Left renal cortex interstitium (tissue), 4 donors: ENCODE results near the gene PAGR1. TPM values are rescaled to one million over a fixed set of nuclear protein-coding genes. Genes with fewer than 3 reads are reported as not detected.
"Not testable (repeated sequence)": the region's sequence is repeated elsewhere in the genome, so short reads cannot be mapped to it uniquely, and the experiment has no call there.

Source experiments
- DNase-seq, 4 donors: peaks; one replicate each; pipeline ENCODE4 v3.0.0-alpha.2; 2013; ENCODE audit warnings: low read depth in 4 of 4, low spot score in 2 of 4, missing footprints in 1 of 4
- polyA plus RNA-seq, 4 donors: library from polyadenylated mRNA; unstranded; fragments of 120-200 nt; gene quantifications; one replicate each; pipeline ENCODE4 v1.2.1, GENCODE V29; 2013; ENCODE audit not compliant: insufficient read length in 4 of 4

PAGR1 gene
- polyA plus RNA-seq, 4 donors = 26.0 to 49.1 (median 42.5) TPM

DNA sequence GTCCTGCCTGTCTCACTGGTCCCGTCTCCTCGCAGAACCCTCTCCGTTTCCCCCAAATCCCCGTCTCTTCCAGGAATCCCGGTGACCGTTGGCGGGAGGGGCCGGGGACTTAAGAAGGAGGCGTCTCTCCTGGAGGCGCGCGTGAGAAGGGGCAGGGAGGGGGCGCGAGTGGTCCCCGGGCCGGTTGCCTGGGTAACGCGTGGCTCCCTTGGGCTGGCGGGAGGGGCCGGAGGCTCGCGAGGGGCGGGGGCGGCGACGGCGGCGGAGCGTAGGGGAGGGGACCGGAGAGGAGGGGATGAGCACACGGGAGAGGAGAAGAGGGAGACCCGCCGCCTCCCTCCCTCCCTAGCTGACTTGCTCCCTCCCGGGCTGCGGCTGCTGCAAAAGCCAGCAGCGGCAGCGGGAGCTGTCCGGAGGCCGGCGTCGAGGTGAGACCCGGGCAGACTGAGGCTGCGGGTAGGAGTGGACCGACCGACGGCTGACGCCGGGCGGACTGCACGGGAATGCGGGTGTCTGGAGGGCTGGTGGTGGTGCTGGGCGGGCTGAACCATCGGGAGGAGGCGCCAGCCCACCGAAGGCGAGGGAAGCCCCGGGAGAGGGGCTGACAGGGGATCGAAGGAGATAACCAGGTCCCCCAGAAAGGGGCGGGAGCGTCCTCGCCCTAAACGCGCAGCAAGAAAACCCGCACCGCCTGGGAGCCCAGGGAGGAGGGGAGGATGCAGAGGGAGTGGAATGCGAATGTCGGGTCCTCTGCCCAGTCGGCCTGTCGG lies 3.9 kb upstream of the PAGR1 start, which contains the start of gene PRRT2:
Gene PRRT2, plus strand, starts transcription at position 298 of the 770 bp plus-strand sequence. CDS start 862 bp downstream, outside the sequence.
- no peak for DNase-seq

DNA sequence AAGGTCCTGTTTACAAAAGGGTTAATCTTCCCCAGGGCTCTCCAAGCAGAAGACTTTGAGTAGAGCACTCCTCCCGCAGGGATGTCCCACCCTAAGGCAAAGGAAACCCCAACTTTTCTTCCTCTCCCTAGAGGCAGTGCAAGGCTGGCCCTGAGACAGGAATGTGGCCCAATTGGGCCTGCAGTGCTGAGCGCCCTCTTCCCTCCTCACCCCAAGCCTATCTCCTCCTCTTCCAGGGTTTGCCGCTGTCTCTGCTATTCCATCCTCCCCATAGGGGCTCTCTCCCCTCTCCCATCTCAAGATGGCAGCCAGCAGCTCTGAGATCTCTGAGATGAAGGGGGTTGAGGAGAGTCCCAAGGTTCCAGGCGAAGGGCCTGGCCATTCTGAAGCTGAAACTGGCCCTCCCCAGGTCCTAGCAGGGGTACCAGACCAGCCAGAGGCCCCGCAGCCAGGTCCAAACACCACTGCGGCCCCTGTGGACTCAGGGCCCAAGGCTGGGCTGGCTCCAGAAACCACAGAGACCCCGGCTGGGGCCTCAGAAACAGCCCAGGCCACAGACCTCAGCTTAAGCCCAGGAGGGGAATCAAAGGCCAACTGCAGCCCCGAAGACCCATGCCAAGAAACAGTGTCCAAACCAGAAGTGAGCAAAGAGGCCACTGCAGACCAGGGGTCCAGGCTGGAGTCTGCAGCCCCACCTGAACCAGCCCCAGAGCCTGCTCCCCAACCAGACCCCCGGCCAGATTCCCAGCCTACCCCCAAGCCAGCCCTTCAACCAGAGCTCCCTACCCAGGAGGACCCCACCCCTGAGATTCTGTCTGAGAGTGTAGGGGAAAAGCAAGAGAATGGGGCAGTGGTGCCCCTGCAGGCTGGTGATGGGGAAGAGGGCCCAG lies 3.0 kb upstream of the PAGR1 start:
- no peak for DNase-seq

DNA sequence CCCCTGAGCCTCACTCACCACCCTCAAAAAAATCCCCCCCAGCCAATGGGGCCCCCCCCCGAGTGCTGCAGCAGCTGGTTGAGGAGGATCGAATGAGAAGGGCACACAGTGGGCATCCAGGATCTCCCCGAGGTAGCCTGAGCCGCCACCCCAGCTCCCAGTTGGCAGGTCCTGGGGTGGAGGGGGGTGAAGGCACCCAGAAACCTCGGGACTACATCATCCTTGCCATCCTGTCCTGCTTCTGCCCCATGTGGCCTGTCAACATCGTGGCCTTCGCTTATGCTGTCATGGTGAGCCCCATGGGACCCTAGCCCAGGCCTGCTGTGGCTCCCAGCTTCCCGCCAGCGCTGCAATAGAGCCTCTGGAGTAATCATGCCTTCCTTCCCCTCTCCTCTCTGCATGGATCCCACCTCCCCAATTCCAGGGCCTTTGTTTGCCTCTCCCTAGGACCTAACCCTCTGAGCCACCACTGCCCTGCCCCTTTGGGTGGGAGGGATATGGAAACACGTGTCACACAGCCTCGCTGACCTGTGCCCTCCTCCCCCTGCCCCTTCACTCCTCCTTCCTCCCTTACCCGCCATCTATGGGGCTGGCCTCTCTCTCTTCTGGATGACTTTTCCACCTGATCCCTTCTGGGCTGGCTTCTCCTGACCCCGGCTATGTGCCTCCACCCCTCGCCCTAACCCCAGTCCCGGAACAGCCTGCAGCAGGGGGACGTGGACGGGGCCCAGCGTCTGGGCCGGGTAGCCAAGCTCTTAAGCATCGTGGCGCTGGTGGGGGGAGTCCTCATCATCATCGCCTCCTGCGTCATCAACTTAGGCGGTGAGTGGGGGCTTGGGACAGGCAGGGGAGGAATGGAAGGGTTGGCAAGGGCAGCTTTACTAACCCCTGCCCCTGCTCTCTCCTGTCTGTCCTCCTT lies 2.0 kb upstream of the PAGR1 start:
- no peak for DNase-seq

DNA sequence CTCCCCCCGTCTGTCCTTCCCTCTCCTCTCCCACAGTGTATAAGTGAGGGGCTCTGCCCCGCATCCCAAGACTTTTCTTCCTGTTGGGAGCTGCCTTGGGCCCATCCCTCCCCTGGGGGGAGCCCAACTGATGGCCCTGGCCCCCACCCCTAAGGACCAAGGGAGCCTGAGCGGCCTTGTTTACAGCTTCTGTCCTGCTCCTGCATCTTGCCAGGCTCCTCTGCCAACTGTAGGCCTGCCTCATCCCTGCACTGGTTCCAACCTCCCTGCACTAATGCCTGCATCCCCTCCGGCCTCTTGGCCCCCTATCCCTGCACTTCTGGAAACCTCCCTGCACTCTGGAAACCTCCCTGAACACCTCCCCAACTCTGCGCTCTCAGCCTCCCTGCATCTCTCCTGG lies 1.4 kb upstream of the PAGR1 start:
- DNase-seq = no peak

DNA sequence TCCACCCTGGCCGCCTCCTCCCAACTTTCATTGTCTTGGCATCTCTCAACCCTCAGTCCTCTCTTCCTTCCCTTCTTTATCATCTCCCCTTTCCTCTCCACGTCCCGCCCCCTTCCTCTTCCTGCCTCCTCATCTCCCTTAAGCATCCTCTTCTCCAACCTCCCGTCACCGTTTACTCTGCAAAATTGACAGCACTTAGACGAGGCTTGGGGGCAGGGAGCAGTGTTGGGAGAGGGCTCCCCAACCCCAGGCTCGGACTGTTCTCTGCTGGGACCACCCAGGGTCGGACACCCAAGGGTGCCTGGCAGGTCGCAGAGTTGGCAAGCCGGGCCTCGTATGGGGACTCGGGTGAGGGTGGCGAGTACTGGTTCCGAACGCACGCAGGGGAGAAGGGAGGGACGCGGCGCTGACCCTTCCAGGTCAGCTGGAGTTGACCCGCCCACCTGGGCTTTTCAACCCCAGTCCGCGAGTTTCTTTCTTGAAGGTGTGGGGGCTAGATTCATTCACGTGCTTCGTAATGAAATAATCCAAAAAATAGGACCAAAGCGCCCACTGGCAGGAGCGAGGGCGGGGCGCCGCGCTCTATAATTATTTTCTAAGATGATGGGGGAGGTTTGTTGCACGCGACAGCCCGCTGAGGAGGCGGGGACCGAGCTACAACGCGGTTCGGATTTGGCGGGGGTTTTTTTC lies 775 bp upstream of the PAGR1 start:
- DNase-seq = no peak

DNA sequence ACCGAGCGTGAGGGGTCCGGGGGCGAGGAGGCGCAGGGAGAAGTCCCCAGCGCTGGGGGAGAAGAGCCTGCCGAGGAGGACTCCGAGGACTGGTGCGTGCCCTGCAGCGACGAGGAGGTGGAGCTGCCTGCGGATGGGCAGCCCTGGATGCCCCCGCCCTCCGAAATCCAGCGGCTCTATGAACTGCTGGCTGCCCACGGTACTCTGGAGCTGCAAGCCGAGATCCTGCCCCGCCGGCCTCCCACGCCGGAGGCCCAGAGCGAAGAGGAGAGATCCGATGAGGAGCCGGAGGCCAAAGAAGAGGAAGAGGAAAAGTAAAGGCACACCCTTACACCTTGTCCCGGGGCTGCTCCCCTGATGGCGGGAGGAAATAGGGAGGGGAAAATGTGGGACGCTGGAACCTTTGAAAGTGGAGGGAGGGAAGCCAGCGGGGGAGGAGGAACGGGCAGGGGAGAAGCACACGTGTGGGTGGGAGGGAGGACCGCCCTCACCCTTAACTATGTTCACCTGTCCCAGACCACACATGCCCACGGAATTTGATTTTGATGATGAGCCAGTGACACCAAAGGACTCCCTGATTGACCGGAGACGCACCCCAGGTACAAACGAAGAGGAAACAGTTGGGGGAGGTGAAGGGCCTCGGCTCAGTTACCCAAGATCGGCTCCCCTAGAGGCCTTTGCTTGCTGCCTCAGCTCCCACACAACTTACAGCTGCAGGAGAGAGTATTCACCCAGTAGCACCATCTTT lies 916 bp downstream of the PAGR1 start:
- peak in 1 of 4 donors; percentile 38 for DNase-seq

DNA sequence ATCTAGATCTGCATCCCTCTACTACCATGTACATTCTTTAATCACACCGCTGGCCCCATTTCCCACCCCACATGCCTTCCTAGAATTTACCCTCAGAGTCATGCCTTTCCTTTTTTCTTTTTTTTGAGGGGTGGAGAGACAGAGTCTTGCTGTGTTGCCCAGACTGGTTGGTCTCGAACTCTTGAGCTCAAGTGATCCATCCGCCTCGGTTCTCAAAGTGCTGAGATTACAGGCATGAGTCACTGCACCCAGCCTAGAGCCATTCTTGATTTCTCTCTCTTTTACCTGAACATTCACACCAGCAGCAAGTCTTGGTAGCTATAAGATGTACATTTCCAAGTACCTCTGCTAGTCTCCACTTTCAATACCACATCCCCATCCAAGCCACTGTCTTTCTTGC lies 2.1 kb downstream of the PAGR1 start:
- DNase-seq = no peak

DNA sequence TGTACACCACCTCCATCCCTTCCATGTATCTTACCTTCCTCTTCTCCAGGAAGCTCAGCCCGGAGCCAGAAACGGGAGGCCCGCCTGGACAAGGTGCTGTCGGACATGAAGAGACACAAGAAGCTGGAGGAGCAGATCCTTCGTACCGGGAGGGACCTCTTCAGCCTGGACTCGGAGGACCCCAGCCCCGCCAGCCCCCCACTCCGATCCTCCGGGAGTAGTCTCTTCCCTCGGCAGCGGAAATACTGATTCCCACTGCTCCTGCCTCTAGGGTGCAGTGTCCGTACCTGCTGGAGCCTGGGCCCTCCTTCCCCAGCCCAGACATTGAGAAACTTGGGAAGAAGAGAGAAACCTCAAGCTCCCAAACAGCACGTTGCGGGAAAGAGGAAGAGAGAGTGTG lies 3.6 kb downstream of the PAGR1 start:
- DNase-seq = no peak

DNA sequence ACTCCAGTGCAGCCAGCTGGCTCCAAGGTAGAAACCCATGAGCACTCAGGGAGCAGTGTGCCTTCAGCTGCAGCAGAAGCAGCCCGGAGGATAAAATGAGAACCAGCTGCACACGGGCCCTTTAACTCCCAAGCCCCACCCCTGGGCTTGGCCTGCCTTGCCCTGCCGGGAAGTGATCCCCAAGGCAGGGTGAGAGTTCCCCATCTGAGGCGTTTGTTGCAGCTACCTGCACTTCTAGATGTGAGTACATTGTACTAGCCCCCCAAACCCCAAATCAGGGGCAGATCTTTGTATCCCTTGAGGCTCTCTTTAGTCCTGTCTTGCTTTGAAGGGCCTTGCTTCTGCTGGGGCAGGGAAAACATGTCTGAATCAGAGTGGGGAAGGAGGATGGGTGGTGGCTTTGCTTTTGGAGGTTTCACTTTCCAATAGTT lies 4.3 kb downstream of the PAGR1 start, which contains the start of gene MVP:
Gene MVP, plus strand, starts transcription at position 192 of the 431 bp plus-strand sequence. CDS start 10,088 bp downstream, outside the sequence.
- no peak for DNase-seq

DNA sequence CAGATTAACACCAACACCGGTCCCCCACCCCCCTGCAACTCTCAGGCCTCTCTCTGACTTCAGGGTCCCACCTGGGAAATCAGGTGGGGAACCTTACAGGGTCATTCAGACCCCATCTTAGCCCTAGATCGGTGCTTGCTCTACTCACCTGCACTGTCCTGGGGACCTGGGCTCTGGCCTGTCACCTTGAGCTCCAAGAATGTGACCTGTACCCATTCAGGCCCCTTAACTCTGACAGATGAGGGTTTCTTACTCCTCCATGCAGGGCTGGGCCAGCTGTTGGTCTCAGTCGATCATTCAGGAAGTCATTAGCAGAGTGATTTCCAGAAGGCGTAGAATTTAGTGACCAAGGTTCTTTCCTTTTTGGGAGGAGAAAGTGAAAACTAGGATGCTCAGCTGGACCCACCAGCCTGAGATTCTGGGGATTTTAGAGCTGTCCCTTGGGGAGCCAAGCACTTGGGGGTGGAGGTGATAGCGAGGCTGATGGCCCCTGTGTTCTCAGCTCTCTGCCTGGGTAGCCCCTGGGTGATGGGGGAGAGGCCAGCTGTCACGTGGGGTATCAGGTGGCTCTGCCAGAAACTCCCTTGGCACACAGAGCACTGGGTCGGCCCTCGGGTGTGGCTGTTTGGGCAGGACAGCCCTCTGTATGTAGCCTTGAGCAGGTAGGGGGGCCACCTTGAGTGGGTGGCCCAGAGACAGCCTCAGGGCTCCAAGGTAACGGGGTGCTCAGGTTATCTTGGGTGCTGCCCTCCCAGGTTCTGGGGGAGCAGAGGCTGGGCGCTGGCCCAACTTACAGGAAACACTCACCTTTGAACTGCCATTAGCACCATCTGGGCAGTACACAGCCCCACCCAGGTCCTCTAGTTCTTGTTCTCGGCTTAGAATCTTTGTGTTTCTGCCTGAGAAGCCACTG lies 5.0 kb downstream of the PAGR1 start:
- no peak for DNase-seq

DNA sequence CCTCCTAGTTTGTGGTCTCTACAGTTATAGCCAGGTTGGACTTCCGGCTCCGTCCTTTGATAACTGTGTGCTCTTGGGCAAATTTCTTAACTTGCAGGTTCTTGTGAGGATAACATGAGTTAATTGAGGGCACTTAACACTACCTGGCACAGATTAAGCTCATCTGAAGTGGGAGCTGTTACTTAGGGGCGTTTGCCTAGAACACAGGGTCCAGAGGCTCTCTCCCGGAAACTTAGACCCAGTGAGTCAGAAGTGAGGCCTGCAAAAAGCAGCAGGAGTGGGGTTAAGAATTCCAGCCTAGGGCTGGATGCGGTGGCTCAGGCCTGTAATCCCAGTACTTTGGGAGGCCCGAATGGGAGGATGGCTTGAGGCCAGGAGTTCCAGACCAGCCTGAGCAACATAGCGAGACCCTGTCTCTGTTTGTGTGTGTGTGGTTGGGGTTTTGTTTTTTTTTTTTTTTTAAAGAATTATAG lies 5.7 kb downstream of the PAGR1 start:
- DNase-seq = no peak

DNA sequence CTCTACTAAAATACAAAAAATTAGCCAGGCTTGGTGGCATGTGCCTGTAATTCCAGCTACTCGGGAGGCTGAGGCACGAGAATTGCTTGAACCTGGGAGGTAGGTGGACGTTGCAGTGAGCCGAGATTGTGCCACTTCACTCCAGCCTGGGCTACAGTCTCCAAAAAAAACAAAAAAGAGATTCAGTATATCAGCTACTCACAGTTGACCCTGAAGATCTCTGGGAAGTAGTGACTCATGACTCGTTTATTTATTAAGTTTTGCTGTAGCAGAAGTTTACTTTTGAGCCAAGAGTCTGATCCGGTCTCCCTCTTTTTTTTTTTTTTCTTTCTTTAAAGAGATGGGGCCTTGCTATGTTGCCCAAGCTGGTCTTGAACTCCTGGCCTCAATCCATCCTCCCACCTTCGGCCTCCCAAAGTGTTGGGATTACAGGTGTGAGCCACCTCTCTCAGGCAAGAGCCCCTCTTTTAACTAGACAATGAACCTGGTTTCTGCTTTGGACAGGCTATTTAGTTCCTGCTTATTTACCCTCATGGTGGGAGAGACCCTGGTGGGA lies 8.7 kb downstream of the PAGR1 start:
- no peak for DNase-seq

DNA sequence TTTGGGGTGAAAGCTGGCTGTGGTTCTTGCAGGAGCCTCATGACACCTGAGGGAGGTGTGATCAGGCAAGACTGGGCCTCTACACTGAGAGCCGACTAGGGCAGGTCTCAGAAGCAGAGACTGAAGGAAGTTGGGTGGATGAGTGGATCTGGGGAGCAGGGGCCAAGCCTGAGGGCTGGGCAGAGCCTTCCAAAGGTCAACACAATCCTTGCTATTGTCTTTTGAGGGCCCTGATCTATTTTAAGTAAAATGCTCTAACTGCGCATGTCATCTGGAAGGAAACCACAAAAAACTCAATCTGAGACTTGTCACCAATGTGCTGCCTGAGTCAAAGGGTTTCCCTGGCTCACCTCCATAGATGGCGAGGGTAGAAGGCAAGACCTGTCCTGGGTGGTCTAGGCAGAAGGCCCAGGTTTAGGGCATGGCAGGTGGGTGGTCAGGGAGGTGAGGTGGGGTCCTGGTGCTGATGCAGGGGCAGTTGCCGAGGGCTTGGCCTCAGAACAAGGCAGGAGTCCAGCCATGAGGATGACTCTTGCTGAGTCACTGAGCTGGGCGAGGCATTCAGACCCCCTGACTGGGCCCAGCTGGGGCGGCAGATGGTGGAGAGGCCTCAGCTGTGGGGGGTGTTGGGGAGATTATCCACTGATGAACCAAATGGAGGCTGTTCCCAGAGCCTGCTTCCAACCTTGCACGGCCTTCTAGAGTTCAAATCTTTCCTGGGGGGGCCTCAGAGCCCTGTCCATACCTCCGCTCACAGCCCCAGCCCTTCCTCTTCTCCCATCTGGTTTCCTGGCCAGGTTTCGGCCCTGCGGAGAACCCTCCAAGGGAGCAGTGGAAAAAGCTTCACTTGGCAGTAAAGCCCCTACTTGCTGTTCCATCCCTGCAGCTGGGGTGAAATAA lies 9.4 kb downstream of the PAGR1 start:
- DNase-seq = no peak

DNA sequence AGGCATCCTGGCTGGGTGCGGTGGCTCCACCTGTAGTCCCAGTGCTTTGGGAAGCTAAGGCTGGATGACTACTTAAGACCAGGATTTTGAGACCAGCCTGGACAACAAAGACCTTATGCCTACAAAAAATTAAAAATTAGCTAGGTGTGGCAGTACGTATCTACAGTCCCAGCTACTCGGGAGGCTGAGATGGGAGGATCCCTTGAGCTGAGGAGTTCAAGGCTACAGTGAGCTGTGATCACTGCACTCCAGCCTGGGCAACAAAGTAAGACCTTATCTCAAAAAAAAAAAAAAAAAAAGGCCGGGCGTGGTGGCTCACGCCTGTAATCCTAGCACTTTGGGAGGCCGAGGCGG lies 10.4 kb downstream of the PAGR1 start:
- no peak for DNase-seq

DNA sequence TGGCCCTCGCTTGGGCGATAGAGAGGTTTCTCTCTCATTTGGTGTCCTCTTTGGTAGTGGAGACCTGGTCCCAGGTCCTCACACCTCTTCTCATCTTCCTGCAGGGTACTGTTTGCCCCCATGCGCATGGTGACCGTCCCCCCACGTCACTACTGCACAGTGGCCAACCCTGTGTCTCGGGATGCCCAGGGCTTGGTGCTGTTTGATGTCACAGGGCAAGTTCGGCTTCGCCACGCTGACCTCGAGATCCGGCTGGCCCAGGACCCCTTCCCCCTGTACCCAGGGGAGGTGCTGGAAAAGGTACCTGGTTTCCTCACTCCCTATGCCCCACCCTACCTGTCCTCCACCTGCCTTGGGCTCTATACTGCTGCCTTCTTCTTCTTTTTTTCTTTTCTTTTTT lies 14.8 kb downstream of the PAGR1 start:
- no peak for DNase-seq

DNA sequence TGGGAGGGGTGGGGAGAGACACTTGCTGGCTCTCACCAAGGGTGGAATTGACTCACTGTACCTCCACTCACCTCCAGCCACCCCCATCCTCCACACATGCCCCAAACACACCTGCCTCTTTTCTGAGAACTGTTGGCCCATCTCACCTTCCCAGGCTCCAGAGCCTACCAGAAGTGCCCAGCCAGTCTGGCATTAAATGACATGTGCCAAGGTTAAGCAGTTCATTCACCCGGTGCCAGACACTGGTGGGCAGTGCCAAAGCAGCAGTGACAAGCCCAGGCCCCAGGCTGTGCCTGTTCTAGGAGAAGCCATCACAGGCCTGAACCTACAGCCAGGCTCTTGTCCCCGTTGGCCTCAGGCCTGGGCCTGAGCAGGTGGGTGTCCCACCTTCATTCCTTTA lies 15.5 kb downstream of the PAGR1 start:
- no peak for DNase-seq

DNA sequence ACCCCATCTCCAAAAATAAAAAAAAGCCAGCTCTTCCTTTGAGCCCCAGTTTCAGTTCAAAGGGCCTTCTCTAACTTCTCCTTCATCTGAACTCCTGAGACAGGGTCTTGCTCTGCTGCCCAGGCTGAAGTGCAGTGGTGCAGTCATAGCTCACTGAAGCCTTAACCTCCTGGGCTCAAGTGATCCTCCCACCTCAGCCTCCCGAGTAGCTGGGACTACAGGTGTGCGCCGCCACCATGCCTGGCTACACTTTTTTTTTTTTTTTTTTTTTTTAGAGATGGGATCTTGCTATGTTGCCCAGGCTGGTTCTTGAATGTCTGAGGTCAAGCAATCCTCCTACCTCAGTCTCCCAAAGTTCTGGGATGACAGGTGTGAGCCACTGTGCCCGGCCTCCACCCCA lies 17.3 kb downstream of the PAGR1 start:
- DNase-seq = not testable (repeated sequence)
